GM23248 (cell line): Measurements from ENCODE around the gene CCDC85C. TPM values are rescaled to one million over a fixed set of nuclear protein-coding genes. Genes with fewer than 3 reads are reported as not detected.

Experiments used
- DNase-seq: peaks from one replicate; pipeline ENCODE4 v3.0.0-alpha.2; 2015
- H2AFZ ChIP-seq: fragments of 200-600 bp; sonication (generic); 2 replicates; pipeline ENCODE4 v1.6.1; 2016; ENCODE audit warnings: antibody characterized with exemption
- H3F3A ChIP-seq: fragments of 200-600 bp; sonication (generic); 2 replicates; pipeline ENCODE4 v1.6.1; 2016; ENCODE audit warnings: mild to moderate bottlenecking, antibody characterized with exemption, mixed run types; ENCODE audit not compliant: insufficient read depth
- H3K27ac ChIP-seq: fragments of 200-600 bp; sonication (generic); 2 replicates; pipeline ENCODE4 v1.5.1; 2016; ENCODE audit warnings: mild to moderate bottlenecking
- H3K27me3 ChIP-seq: fragments of 200-600 bp; sonication (generic); replicated peaks from 2 replicates; pipeline ENCODE4 v1.6.1; 2016; ENCODE audit warnings: mild to moderate bottlenecking; ENCODE audit not compliant: insufficient read depth
- H3K36me3 ChIP-seq: fragments of 200-600 bp; sonication (generic); 2 replicates; pipeline ENCODE4 v1.6.1; 2016; ENCODE audit warnings: low read depth, mild to moderate bottlenecking
- H3K4me1 ChIP-seq: fragments of 200-600 bp; sonication (generic); 2 replicates; pipeline ENCODE4 v1.6.1; 2016; ENCODE audit warnings: mild to moderate bottlenecking; ENCODE audit not compliant: insufficient read depth
- H3K4me2 ChIP-seq: fragments of 200-600 bp; sonication (generic); one replicate; pipeline ENCODE4 v1.6.1; 2016; ENCODE audit warnings: mild to moderate bottlenecking; ENCODE audit not compliant: unreplicated experiment
- H3K4me3 ChIP-seq: fragments of 200-600 bp; sonication (generic); 2 replicates; pipeline ENCODE4 v1.5.1; 2016; ENCODE audit warnings: mild to moderate bottlenecking
- H3K79me2 ChIP-seq: fragments of 200-600 bp; sonication (generic); 2 replicates; pipeline ENCODE4 v1.6.1; 2016; ENCODE audit warnings: mild to moderate bottlenecking; ENCODE audit not compliant: insufficient read depth
- H3K9ac ChIP-seq: fragments of 200-600 bp; sonication (generic); 2 replicates; pipeline ENCODE4 v1.6.1; 2016; ENCODE audit warnings: mild to moderate bottlenecking
- H3K9me2 ChIP-seq: fragments of 200-600 bp; sonication (generic); 2 replicates; pipeline ENCODE4 v1.6.1; 2016; ENCODE audit warnings: mixed run types, mild to moderate bottlenecking, moderate library complexity; ENCODE audit not compliant: insufficient read depth
- H3K9me3 ChIP-seq: fragments of 200-600 bp; sonication (generic); one replicate; pipeline ENCODE4 v1.6.1; 2017; ENCODE audit warnings: low read depth
- H4K20me1 ChIP-seq: fragments of 200-600 bp; sonication (generic); 2 replicates; pipeline ENCODE4 v1.6.0; 2016; ENCODE audit not compliant: insufficient read depth
- EZH2 ChIP-seq: fragments of 200-600 bp; sonication (generic); IDR thresholded peaks from 2 replicates; pipeline ENCODE4 v1.6.1; 2018; ENCODE audit warnings: antibody characterized with exemption, mild to moderate bottlenecking; ENCODE audit not compliant: insufficient read depth, poor library complexity, severe bottlenecking
- EZH2phosphoT487 ChIP-seq: fragments of 200-600 bp; sonication (generic); IDR thresholded peaks from 2 replicates; pipeline ENCODE4 v1.6.1; 2018; ENCODE audit warnings: antibody characterized with exemption, moderate library complexity, mild to moderate bottlenecking, low read depth; ENCODE audit not compliant: insufficient read depth
- WGBS, 2 experiments: methylation state at CpG; one replicate each; pipeline ENCODE4 v1.1.6; 2015 to 2017; ENCODE audit warnings: low lambda C conversion rate in 2 of 2, low coverage in 1 of 2; ENCODE audit errors: missing lambda C conversion rate in 2 of 2; 5-methylcytosine and 5-hydroxymethylcytosine counted together
- in situ Hi-C: fragments of 300-500 bp; cut with MboI; formaldehyde crosslinking; loops from 2 replicates; pipeline ENCODE4 v1.15.0; 2020
- polyA plus RNA-seq: library from polyadenylated mRNA; unstranded; fragments of >200 nt; fragmentation: Nextera tagmentation; extraction: Ambion mirVana; gene quantifications from 2 replicates; pipeline ENCODE4 v1.2.1, GENCODE V29; 2016
- total RNA-seq: library from RNA; depleted of rRNA; stranded (reverse); fragments of >200 nt; shearing (Covaris generic); gene quantifications from 2 replicates; pipeline ENCODE4 v1.2.3, GENCODE V29; 2014

Gene CCDC85C
- total and polyA plus RNA-seq, 2 experiments from 2014 or later = 0.68 to 11.0 TPM

DNA sequence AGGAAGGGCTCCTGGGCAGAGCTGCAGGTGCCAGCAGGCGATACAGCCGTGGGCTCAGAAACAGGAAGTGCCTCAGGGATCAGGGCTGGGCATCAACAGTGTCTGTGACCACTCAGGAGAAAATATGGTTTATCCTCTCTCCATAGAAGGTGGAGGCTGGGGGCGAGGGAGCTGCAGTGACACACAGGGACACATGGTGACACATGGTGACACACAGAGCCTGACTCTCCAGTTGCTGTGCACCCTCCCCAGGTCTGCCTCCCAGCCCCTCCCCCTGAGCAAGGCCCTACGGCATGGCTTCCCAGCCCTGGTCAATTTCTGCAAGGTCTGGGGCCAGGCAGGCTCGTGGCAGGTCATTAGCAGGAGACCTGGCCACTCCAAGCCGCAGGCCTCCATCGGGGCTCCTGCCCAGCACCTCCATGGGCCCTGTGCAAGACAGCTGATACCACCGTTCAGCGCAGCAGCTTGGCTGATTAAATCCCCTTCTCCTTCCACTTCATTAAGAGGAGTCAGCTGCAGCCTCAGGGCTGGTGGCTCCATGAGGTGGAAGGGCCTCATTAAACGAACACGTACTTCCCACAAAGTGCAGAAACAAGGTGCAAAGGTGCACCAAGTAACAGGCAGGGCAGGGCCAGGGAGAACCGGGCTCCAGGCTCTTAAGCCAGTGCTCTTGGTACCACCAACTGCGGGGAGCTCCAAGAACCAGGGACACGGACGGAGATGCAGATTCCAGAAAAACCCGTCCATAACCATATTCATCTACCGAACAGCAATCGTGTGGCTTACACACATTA, 62.1 kb downstream of the CCDC85C start:
- Histone ChIP-seq H2AFZ (no peak overlapping the region), H3K27me3 (no peaks in the 10 kb centered on the region; the same call in 1 of the 2 replicates), H3K36me3 (no peaks in the 10 kb centered on the region), H3K9ac (no peak overlapping the region), H3K27ac (no peak overlapping the region), H3K9me3 (no peaks in the 10 kb centered on the region), H3K79me2 (peaks cover 4% of the 10 kb centered on the region; the same call in 1 of the 2 replicates), H3K4me2 (no peak overlapping the region), H3F3A (no peaks in the 10 kb centered on the region), H4K20me1 (no peaks in the 10 kb centered on the region), H3K4me3 (no peak overlapping the region), H3K9me2 (no peaks in the 10 kb centered on the region), H3K4me1 (peaks cover 14% of the 10 kb centered on the region)
- in situ Hi-C loops = no loop called here
- TF ChIP-seq EZH2 (no peak), EZH2phosphoT487 (no peak)
- no peak for DNase-seq
- 86 to 91% methylated on average over 17 to 18 of the region's 18 CpGs for WGBS, 2 experiments

DNA sequence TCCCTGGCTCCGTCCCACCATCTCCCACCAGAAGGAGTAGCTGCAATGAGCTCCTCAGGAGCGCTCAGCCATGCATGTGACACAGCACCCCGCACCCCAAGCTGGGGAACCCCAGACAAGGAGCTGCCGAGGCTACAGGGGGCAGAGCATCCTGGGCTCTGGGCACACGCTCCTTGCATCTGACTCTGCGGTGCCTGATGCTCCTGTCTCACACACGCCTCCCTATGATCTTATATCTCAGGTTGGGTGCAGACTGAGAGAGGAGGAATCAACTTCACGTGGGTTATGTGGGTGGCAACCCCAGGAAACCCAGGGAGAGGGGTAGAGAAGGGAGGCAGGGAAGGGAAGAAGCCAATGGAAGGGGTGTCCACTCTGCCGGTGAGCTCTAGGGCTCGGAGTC, 62.8 kb downstream of the CCDC85C start:
- H3K4me1 ChIP-seq = peaks cover 17% of the 10 kb centered on the region
- 81 to 88% methylated on average over 10 of the region's 10 CpGs for WGBS, 2 experiments
- in situ Hi-C loops = no loop called here

DNA sequence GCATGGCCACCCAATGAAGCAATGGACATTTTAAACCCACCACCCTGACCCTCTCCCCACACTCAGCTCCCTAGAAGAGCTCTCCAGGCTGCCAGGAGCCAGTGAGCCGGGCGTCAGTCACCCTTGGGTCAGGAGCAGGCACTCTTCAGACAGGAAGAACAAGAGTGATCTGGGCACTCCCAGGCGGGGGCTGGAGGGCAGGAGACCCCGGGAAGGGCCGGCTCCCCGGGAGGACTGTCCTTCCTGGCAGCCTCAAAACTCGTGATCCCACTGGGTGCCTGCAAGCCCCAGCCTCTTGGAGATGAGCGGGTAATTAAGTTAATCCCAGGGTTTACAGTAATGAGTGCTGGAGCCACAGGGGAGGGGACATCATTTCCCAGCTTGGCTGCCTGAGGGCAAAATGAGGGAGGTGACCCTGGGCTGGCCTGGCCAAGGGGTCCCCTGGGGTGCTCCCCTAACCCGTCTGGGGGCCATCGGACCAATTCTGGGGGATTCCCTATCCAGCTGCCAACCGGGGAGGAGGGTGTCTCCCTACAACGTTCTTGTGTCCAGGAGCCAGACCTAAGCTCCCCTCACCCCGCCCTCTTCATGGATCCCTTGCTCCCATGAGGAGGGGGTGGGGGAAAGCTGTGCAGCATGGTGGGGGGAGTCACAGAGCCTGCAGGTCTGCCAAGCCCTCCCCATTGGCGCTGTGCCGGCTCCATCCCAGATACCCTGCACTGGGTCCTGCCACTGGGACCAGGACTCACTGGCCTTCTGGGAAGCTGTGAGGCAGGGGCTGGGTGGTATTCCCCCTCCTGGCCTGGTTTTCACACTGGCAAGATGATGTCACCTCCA, 63.6 kb downstream of the CCDC85C start:
- H3F3A ChIP-seq = no peaks in the 10 kb centered on the region
- H3K27me3 ChIP-seq = no peaks in the 10 kb centered on the region; the same call in 1 of the 2 replicates
- H3K9me3 ChIP-seq = no peaks in the 10 kb centered on the region
- H3K9me2 ChIP-seq = no peaks in the 10 kb centered on the region
- whole genome bisulfite sequencing, 2 experiments = 59 to 64% methylated on average over 14 to 15 of the region's 15 CpGs
- H3K4me1 ChIP-seq = peaks cover 15% of the 10 kb centered on the region
- no peak overlapping the region for H2AFZ ChIP-seq
- in situ Hi-C loops = no loop called here
- H3K27ac ChIP-seq = no peak overlapping the region
- H3K9ac ChIP-seq = no peak overlapping the region
- H4K20me1 ChIP-seq = no peaks in the 10 kb centered on the region
- H3K79me2 ChIP-seq = peaks cover 7% of the 10 kb centered on the region; the same call in 1 of the 2 replicates
- H3K36me3 ChIP-seq = no peaks in the 10 kb centered on the region
- H3K4me3 ChIP-seq = no peak overlapping the region
- TF ChIP-seq EZH2 (no peak), EZH2phosphoT487 (no peak)
- no peak overlapping the region for H3K4me2 ChIP-seq
- DNase-seq = no peak

More for the DNA sequence above, 62.8 kb downstream of the CCDC85C start:
- Histone ChIP-seq H3K27me3 (no peaks in the 10 kb centered on the region; the same call in 1 of the 2 replicates), H3F3A (no peaks in the 10 kb centered on the region), H3K9me3 (no peaks in the 10 kb centered on the region), H3K27ac (no peak overlapping the region), H2AFZ (no peak overlapping the region), H3K4me3 (no peak overlapping the region), H3K4me2 (no peak overlapping the region), H3K79me2 (peaks cover 7% of the 10 kb centered on the region; the same call in 1 of the 2 replicates), H3K9ac (no peak overlapping the region), H3K9me2 (no peaks in the 10 kb centered on the region), H4K20me1 (no peaks in the 10 kb centered on the region), H3K36me3 (no peaks in the 10 kb centered on the region)
- DNase-seq = no peak
- no peak for TF ChIP-seq EZH2
- no peak for TF ChIP-seq EZH2phosphoT487

DNA sequence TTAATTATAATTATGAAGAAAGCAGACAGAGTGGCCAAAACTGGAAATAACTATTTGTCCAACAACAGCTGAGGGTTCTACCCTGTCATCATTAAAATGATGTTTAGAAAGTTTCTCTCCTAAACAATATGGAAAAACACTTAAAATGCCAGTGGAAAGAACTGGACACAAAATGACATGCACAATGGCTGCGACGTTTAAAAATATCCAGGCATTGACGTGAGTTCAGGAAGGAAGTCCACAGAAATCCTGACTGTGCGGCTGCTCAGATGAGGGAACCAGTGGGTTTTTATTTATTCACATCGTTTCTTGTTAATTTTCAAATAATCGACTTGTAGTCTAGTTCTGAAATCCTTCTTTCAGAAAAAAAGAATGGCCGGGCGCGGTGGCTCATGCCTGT, 64.5 kb downstream of the CCDC85C start:
- H4K20me1 ChIP-seq = no peaks in the 10 kb centered on the region
- no peak overlapping the region for H3K9ac ChIP-seq
- peaks cover 15% of the 10 kb centered on the region for H3K4me1 ChIP-seq
- TF ChIP-seq EZH2 (no peak), EZH2phosphoT487 (no peak)
- no peak for DNase-seq
- no peaks in the 10 kb centered on the region for H3F3A ChIP-seq
- WGBS, 2 experiments = 85 to 86% methylated on average over 9 of the region's 9 CpGs
- no peak overlapping the region for H3K27ac ChIP-seq
- H3K4me2 ChIP-seq = no peak overlapping the region
- H2AFZ ChIP-seq = no peak overlapping the region
- H3K4me3 ChIP-seq = no peak overlapping the region
- no peaks in the 10 kb centered on the region for H3K27me3 ChIP-seq
- no peaks in the 10 kb centered on the region for H3K9me2 ChIP-seq
- no peaks in the 10 kb centered on the region for H3K36me3 ChIP-seq
- no peaks in the 10 kb centered on the region for H3K9me3 ChIP-seq
- in situ Hi-C loops = no loop called here
- H3K79me2 ChIP-seq = peaks cover 7% of the 10 kb centered on the region; the same call in 1 of the 2 replicates
